GM23338 (cell line): ENCODE data around the gene MED7. TPM values are rescaled to one million over a fixed set of nuclear protein-coding genes. Genes with fewer than 3 reads are reported as not detected.

Experiments used
- ATAC-seq: fragments of 200-7000 bp; cut with Tn5 transposase; 3 replicates; pipeline ENCODE4 v1.9.1; 2020
- DNase-seq: peaks from one replicate; pipeline ENCODE4 v3.0.0-alpha.2; 2015; ENCODE audit warnings: low spot score
- H2AFZ ChIP-seq: fragments of 200-600 bp; sonication (generic); 2 replicates; pipeline ENCODE4 v1.8.0; 2016; ENCODE audit warnings: antibody characterized with exemption, mild to moderate bottlenecking, moderate library complexity
- H3F3A ChIP-seq: fragments of 200-600 bp; sonication (generic); replicated peaks from 2 replicates; pipeline ENCODE4 v1.8.0; 2017; ENCODE audit warnings: antibody characterized with exemption, mixed run types, low read depth
- H3K27ac ChIP-seq: fragments of 200-600 bp; sonication (generic); 2 replicates; pipeline ENCODE4 v1.6.1; 2016; ENCODE audit warnings: low read depth
- H3K27me3 ChIP-seq: fragments of 200-600 bp; sonication (generic); 2 replicates; pipeline ENCODE4 v1.8.0; 2016; ENCODE audit warnings: mild to moderate bottlenecking, mixed run types, moderate library complexity; ENCODE audit not compliant: insufficient read depth
- H3K36me3 ChIP-seq: fragments of 200-600 bp; sonication (generic); 2 replicates; pipeline ENCODE4 v1.8.0; 2016; ENCODE audit warnings: mild to moderate bottlenecking; ENCODE audit not compliant: insufficient read depth
- H3K4me1 ChIP-seq: fragments of 200-600 bp; sonication (generic); 2 replicates; pipeline ENCODE4 v1.8.0; 2016; ENCODE audit warnings: mild to moderate bottlenecking, moderate library complexity; ENCODE audit not compliant: insufficient read depth
- H3K4me2 ChIP-seq: fragments of 200-600 bp; sonication (generic); 2 replicates; pipeline ENCODE4 v1.7.1; 2017; ENCODE audit warnings: mixed run types
- H3K4me3 ChIP-seq: fragments of 200-600 bp; sonication (generic); 2 replicates; pipeline ENCODE4 v1.6.1; 2016; ENCODE audit warnings: mixed run types
- H3K79me2 ChIP-seq: fragments of 200-600 bp; sonication (generic); replicated peaks from 2 replicates; pipeline ENCODE4 v1.8.0; 2017; ENCODE audit warnings: mild to moderate bottlenecking; ENCODE audit not compliant: insufficient read depth
- H3K9me2 ChIP-seq: fragments of 200-600 bp; sonication (generic); 2 replicates; pipeline ENCODE4 v1.8.0; 2017; ENCODE audit not compliant: insufficient read depth
- H4K20me1 ChIP-seq: fragments of 200-600 bp; sonication (generic); replicated peaks from 2 replicates; pipeline ENCODE4 v1.8.0; 2017; ENCODE audit warnings: mild to moderate bottlenecking; ENCODE audit not compliant: insufficient read depth
- H3K27ac Mint-ChIP-seq: 2 replicates; pipeline ENCODE4 v1.8.0; 2020; ENCODE audit warnings: inconsistent platforms, mild to moderate bottlenecking, moderate library complexity, mixed read lengths
- H3K27me3 Mint-ChIP-seq: 3 replicates; pipeline ENCODE4 v1.8.0; 2022; ENCODE audit warnings: low read depth, mild to moderate bottlenecking, moderate library complexity, mixed read lengths, inconsistent platforms; ENCODE audit not compliant: insufficient read depth, poor library complexity
- H3K36me3 Mint-ChIP-seq: 3 replicates; pipeline ENCODE4 v1.8.0; 2021; ENCODE audit warnings: low read depth, mild to moderate bottlenecking, inconsistent platforms, moderate library complexity, mixed read lengths
- H3K4me1 Mint-ChIP-seq: 3 replicates; pipeline ENCODE4 v1.8.0; 2020; ENCODE audit warnings: mild to moderate bottlenecking, inconsistent platforms, mixed read lengths
- H3K4me3 Mint-ChIP-seq: 3 replicates; pipeline ENCODE4 v1.8.0; 2021; ENCODE audit warnings: moderate library complexity, mild to moderate bottlenecking, inconsistent platforms, mixed read lengths
- H3K9me3 Mint-ChIP-seq: 3 replicates; pipeline ENCODE4 v1.8.0; 2020; ENCODE audit warnings: moderate library complexity, mild to moderate bottlenecking, inconsistent platforms, mixed read lengths
- CREB1 ChIP-seq: fragments of 250-450 bp; sonication (Bioruptor Pico); IDR thresholded peaks from 2 replicates; pipeline ENCODE4 v1.5.0; 2020; ENCODE audit warnings: low read depth, mild to moderate bottlenecking, moderate library complexity
- CTCF ChIP-seq, 2 experiments: fragments of 200-600 bp in 1 of 2; sonication (generic) in 1 of 2; conservative IDR thresholded peaks; 2 replicates each; pipeline versions ENCODE4 v1.5.1 to v1.6.1; 2016 to 2017; ENCODE audit warnings: antibody characterized with exemption in 2 of 2, low read depth in 2 of 2, mild to moderate bottlenecking in 2 of 2, moderate library complexity in 1 of 2
- ETS1 ChIP-seq: IDR thresholded peaks from 2 replicates; pipeline ENCODE4 v1.6.1; 2016; ENCODE audit warnings: antibody characterized with exemption
- EZH2 ChIP-seq: fragments of 200-600 bp; sonication (generic); IDR thresholded peaks from one replicate; pipeline ENCODE4 v1.8.0; 2017; ENCODE audit warnings: antibody characterized with exemption, mild to moderate bottlenecking, low read depth; ENCODE audit not compliant: unreplicated experiment
- EZH2phosphoT487 ChIP-seq: fragments of 200-600 bp; sonication (generic); IDR thresholded peaks from one replicate; pipeline ENCODE4 v1.8.1; 2018; ENCODE audit warnings: antibody characterized with exemption; ENCODE audit not compliant: unreplicated experiment
- JUNB ChIP-seq: IDR thresholded peaks from one replicate; pipeline ENCODE4 v1.6.1; 2016; ENCODE audit warnings: antibody characterized with exemption; ENCODE audit not compliant: unreplicated experiment
- NANOG ChIP-seq: IDR thresholded peaks from 2 replicates; pipeline ENCODE4 v1.6.1; 2016; ENCODE audit warnings: antibody characterized with exemption, borderline replicate concordance
- POLR2AphosphoS5 ChIP-seq: IDR thresholded peaks from 2 replicates; pipeline ENCODE4 v1.6.1; 2016; ENCODE audit warnings: antibody characterized with exemption, low read depth
- REST ChIP-seq: IDR thresholded peaks from one replicate; pipeline ENCODE4 v1.6.1; 2018; ENCODE audit warnings: antibody characterized with exemption; ENCODE audit not compliant: unreplicated experiment
- STAT1 ChIP-seq: IDR thresholded peaks from one replicate; pipeline ENCODE4 v1.6.1; 2016; ENCODE audit warnings: antibody characterized with exemption; ENCODE audit not compliant: unreplicated experiment
- ZNF114 ChIP-seq: fragments of 250-450 bp; sonication (Bioruptor Pico); IDR thresholded peaks from 2 replicates; pipeline ENCODE4 v1.5.0; 2020; ENCODE audit warnings: mild to moderate bottlenecking, moderate library complexity
- ZNF331 ChIP-seq: fragments of 250-450 bp; sonication (Bioruptor Pico); IDR thresholded peaks from 2 replicates; pipeline ENCODE4 v1.5.0; 2020; ENCODE audit warnings: low read depth, mild to moderate bottlenecking, moderate library complexity
- polyA plus RNA-seq: library from polyadenylated mRNA; unstranded; fragments of >200 nt; fragmentation: Nextera tagmentation; extraction: Ambion mirVana; gene quantifications from 2 replicates; pipeline ENCODE4 v1.2.1, GENCODE V29; 2016
- total RNA-seq: library from RNA; depleted of rRNA; stranded (reverse); fragments of >200 nt; shearing (Covaris generic); gene quantifications from 2 replicates; pipeline ENCODE4 v1.2.3, GENCODE V29; 2014
- TF ChIP-seq, protein P1 (sequence below): fragments of 250-450 bp; sonication (Bioruptor Pico); IDR thresholded peaks from 2 replicates; pipeline ENCODE4 v1.5.0; 2020; ENCODE audit warnings: mild to moderate bottlenecking, moderate library complexity

Gene MED7
- total and polyA plus RNA-seq, 2 experiments from 2014 or later: 9.7 to 34.4 TPM

DNA sequence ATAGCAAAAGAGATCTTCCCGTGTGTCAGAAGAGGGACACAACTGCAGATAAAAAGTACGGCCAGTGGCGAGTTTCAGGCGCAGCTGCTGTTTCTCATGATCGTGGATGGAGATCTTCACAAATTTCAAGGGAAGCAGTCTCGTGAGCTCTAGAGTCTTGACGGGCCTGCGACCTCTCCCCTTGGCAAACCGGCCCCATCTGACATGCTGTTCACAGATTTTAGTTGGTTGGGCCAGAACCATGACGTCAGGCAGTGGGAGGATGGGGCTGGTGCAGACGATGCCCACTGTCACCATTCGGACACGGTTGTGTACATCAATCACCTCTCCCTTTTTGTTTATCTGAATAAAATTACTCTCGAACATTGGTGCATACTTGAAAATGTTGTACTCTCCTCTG is 23.0 kb upstream of the MED7 start:
- Mint-ChIP-seq H3K9me3 (peaks cover 9% of the 10 kb centered on the region; the same call in 2 of the 3 replicates), H3K4me1 (peaks cover 15% of the 10 kb centered on the region; the same call in 2 of the 3 replicates), H3K27ac (no peak overlapping the region), H3K4me3 (no peak overlapping the region), H3K27me3 (peaks cover 2% of the 10 kb centered on the region), H3K36me3 (no peaks in the 10 kb centered on the region; the same call in 2 of the 3 replicates)
- Histone ChIP-seq H3K27ac (no peak overlapping the region), H3K4me2 (no peak overlapping the region), H3K79me2 (no peaks in the 10 kb centered on the region), H3K27me3 (no peaks in the 10 kb centered on the region), H3K36me3 (no peaks in the 10 kb centered on the region), H3K4me1 (no peaks in the 10 kb centered on the region; the same call in 1 of the 2 replicates), H3K4me3 (no peak overlapping the region), H2AFZ (no peak overlapping the region), H4K20me1 (no peaks in the 10 kb centered on the region), H3F3A (no peaks in the 10 kb centered on the region), H3K9me2 (no peaks in the 10 kb centered on the region)
- DNase-seq (no peak), ATAC-seq (no peak)
- TF ChIP-seq POLR2AphosphoS5 (no peak), ETS1 (no peak), ZNF331 (CRISPR knock-in tag) (no peak), NANOG (no peak), CTCF (conservative IDR thresholded peaks at IDR 0.05; ENCODE audit: low read depth in 2 of 2) (no peak), STAT1 (no peak), CREB1 (no peak), EZH2 (no peak), REST (no peak), JUNB (no peak), EZH2phosphoT487 (no peak), ZNF114 (CRISPR knock-in tag) (no peak)
- TF ChIP-seq, protein P1, sequence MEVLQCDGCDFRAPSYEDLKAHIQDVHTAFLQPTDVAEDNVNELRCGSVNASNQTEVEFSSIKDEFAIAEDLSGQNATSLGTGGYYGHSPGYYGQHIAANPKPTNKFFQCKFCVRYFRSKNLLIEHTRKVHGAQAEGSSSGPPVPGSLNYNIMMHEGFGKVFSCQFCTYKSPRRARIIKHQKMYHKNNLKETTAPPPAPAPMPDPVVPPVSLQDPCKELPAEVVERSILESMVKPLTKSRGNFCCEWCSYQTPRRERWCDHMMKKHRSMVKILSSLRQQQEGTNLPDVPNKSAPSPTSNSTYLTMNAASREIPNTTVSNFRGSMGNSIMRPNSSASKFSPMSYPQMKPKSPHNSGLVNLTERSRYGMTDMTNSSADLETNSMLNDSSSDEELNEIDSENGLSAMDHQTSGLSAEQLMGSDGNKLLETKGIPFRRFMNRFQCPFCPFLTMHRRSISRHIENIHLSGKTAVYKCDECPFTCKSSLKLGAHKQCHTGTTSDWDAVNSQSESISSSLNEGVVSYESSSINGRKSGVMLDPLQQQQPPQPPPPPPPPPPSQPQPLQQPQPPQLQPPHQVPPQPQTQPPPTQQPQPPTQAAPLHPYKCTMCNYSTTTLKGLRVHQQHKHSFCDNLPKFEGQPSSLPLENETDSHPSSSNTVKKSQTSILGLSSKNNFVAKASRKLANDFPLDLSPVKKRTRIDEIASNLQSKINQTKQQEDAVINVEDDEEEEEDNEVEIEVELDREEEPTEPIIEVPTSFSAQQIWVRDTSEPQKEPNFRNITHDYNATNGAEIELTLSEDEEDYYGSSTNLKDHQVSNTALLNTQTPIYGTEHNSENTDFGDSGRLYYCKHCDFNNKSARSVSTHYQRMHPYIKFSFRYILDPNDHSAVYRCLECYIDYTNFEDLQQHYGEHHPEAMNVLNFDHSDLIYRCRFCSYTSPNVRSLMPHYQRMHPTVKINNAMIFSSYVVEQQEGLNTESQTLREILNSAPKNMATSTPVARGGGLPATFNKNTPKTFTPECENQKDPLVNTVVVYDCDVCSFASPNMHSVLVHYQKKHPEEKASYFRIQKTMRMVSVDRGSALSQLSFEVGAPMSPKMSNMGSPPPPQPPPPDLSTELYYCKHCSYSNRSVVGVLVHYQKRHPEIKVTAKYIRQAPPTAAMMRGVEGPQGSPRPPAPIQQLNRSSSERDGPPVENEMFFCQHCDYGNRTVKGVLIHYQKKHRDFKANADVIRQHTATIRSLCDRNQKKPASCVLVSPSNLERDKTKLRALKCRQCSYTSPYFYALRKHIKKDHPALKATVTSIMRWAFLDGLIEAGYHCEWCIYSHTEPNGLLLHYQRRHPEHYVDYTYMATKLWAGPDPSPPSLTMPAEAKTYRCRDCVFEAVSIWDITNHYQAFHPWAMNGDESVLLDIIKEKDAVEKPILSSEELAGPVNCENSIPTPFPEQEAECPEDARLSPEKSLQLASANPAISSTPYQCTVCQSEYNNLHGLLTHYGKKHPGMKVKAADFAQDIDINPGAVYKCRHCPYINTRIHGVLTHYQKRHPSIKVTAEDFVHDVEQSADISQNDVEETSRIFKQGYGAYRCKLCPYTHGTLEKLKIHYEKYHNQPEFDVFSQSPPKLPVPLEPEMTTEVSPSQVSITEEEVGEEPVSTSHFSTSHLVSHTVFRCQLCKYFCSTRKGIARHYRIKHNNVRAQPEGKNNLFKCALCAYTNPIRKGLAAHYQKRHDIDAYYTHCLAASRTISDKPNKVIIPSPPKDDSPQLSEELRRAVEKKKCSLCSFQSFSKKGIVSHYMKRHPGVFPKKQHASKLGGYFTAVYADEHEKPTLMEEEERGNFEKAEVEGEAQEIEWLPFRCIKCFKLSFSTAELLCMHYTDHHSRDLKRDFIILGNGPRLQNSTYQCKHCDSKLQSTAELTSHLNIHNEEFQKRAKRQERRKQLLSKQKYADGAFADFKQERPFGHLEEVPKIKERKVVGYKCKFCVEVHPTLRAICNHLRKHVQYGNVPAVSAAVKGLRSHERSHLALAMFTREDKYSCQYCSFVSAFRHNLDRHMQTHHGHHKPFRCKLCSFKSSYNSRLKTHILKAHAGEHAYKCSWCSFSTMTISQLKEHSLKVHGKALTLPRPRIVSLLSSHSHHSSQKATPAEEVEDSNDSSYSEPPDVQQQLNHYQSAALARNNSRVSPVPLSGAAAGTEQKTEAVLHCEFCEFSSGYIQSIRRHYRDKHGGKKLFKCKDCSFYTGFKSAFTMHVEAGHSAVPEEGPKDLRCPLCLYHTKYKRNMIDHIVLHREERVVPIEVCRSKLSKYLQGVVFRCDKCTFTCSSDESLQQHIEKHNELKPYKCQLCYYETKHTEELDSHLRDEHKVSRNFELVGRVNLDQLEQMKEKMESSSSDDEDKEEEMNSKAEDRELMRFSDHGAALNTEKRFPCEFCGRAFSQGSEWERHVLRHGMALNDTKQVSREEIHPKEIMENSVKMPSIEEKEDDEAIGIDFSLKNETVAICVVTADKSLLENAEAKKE (CRISPR knock-in tag): no peak
